Chondrocyte (in vitro differentiated cells): ENCODE measurements around the gene HNRNPUL1. TPM values are rescaled to one million over a fixed set of nuclear protein-coding genes. Genes with fewer than 3 reads are reported as not detected.

Experiments
- DNase-seq: peaks from one replicate; pipeline ENCODE4 v3.0.0; 2021; ENCODE audit warnings: mixed read lengths, low spot score
- H3K27ac Mint-ChIP-seq: one replicate; pipeline ENCODE4 v1.8.0; 2021; ENCODE audit warnings: mild to moderate bottlenecking, moderate library complexity, mixed read lengths; ENCODE audit not compliant: unreplicated experiment
- H3K27me3 Mint-ChIP-seq: 2 replicates; pipeline ENCODE4 v1.8.0; 2021; ENCODE audit warnings: low read depth, mixed read lengths
- H3K36me3 Mint-ChIP-seq: 2 replicates; pipeline ENCODE4 v1.8.0; 2021; ENCODE audit warnings: low read depth, mixed read lengths
- H3K4me1 Mint-ChIP-seq: 2 replicates; pipeline ENCODE4 v1.8.0; 2021; ENCODE audit warnings: low read depth, mild to moderate bottlenecking, mixed read lengths
- H3K4me3 Mint-ChIP-seq: one replicate; pipeline ENCODE4 v1.8.0; 2021; ENCODE audit warnings: mild to moderate bottlenecking, moderate library complexity, mixed read lengths; ENCODE audit not compliant: unreplicated experiment
- H3K9me3 Mint-ChIP-seq: 2 replicates; pipeline ENCODE4 v1.8.0; 2021; ENCODE audit warnings: low read depth, mixed read lengths
- CTCF ChIP-seq: fragments of 200-600 bp; sonication (generic); IDR thresholded peaks from 2 replicates; pipeline ENCODE4 v1.5.0; 2021; ENCODE audit warnings: antibody characterized with exemption, mild to moderate bottlenecking, moderate library complexity
- total RNA-seq: library from RNA; stranded (reverse); gene quantifications from 3 replicates; pipeline ENCODE4 v1.2.1, GENCODE V29; 2021

The HNRNPUL1 gene
- total RNA-seq, 1 donor from 2014 or later: 158 TPM

GRCh38 chr19:41269055-41269454 lies 4.9 kb downstream of the HNRNPUL1 start:
- Mint-ChIP-seq H3K36me3 (peaks cover 30% of the 10 kb centered on the region), H3K27ac (no peak overlapping the region)

GRCh38 chr19:41269571-41269970 lies 5.4 kb downstream of the HNRNPUL1 start:
- Mint-ChIP-seq H3K36me3 (peaks cover 34% of the 10 kb centered on the region), H3K27me3 (no peaks in the 10 kb centered on the region)

More at GRCh38 chr19:41269055-41269454, 4.9 kb downstream of the HNRNPUL1 start:
- TF ChIP-seq CTCF: no peak
- no peak for DNase-seq
- Mint-ChIP-seq H3K27me3 (no peaks in the 10 kb centered on the region), H3K9me3 (no peaks in the 10 kb centered on the region), H3K4me1 (peaks cover 28% of the 10 kb centered on the region), H3K4me3 (no peak overlapping the region)

GRCh38 chr19:41273076-41273475 lies 8.9 kb downstream of the HNRNPUL1 start:
- Mint-ChIP-seq H3K36me3 (peaks cover 53% of the 10 kb centered on the region), H3K4me1 (no peaks in the 10 kb centered on the region), H3K27ac (peak overlapping the region; percentile 34), H3K4me3 (no peak overlapping the region), H3K27me3 (no peaks in the 10 kb centered on the region), H3K9me3 (no peaks in the 10 kb centered on the region)
- DNase-seq: no peak
- no peak for TF ChIP-seq CTCF

More at GRCh38 chr19:41269571-41269970, 5.4 kb downstream of the HNRNPUL1 start:
- Mint-ChIP-seq H3K4me1 (peaks cover 28% of the 10 kb centered on the region), H3K9me3 (no peaks in the 10 kb centered on the region), H3K4me3 (no peak overlapping the region), H3K27ac (no peak overlapping the region)
- DNase-seq: no peak
- TF ChIP-seq CTCF: no peak

- no peak overlapping the region for H3K4me3 Mint-ChIP-seq
Measured at GRCh38 chr19:41274802-41275201, 10.6 kb downstream of the HNRNPUL1 start.

GRCh38 chr19:41276231-41276630 lies 12.1 kb downstream of the HNRNPUL1 start:
- Mint-ChIP-seq H3K9me3 (no peaks in the 10 kb centered on the region), H3K4me1 (no peaks in the 10 kb centered on the region), H3K36me3 (peaks cover 68% of the 10 kb centered on the region), H3K27ac (no peak overlapping the region), H3K4me3 (no peak overlapping the region), H3K27me3 (no peaks in the 10 kb centered on the region)
- no peak for DNase-seq
- TF ChIP-seq CTCF: no peak

More at GRCh38 chr19:41274802-41275201, 10.6 kb downstream of the HNRNPUL1 start:
- no peak overlapping the region for H3K27ac Mint-ChIP-seq
- no peaks in the 10 kb centered on the region for H3K27me3 Mint-ChIP-seq
- no peak for DNase-seq
- peaks cover 63% of the 10 kb centered on the region for H3K36me3 Mint-ChIP-seq
- TF ChIP-seq CTCF: no peak
- H3K4me1 Mint-ChIP-seq: no peaks in the 10 kb centered on the region
- no peaks in the 10 kb centered on the region for H3K9me3 Mint-ChIP-seq
